ENCODE data around the gene LONRF3. TPM values are rescaled to one million over a fixed set of nuclear protein-coding genes. Genes with fewer than 3 reads are reported as not detected.

LONRF3 gene
- total RNA-seq = 1 to 10 TPM; 1.3 to 9.8 (median 7.6) TPM
- polyA plus RNA-seq = 1 to 10 TPM; 1.4 to 4.8 (median 1.8) TPM
- long read RNA-seq, donor 1 = 0 reads
- long read RNA-seq, donor 2 = 0 reads
- long read RNA-seq, donor 3 = 0 reads
- long read RNA-seq, donor 4 = 0 reads
- long read RNA-seq, donor 5, partial matches to known transcripts = 0 of 2 reads
- long read RNA-seq, donor 5, other reads (novel, unspliced or antisense) = 0 of 2 reads
- long read RNA-seq, donor 6 = 0 reads
- long read RNA-seq, donor 7 = 0 reads
- long read RNA-seq, donor 8 = 0 reads
- long read RNA-seq, donor 9 = 0 reads
- long read RNA-seq, donor 10 = 0 reads

GRCh38 chrX:118974088-118974907, at the start of gene LONRF3:
Gene LONRF3, plus strand, starts transcription at chrX:118974618. Its CDS starts 163 bp downstream, at chrX:118974781.
- no peaks in the 10 kb centered on the region for H3K36me3 ChIP-seq (replicated peaks in 1 of 2)
- TF ChIP-seq POLR2A (IDR thresholded peaks at IDR 0.05) = peak; percentile 86 to 90
- no peak for TF ChIP-seq CTCF (IDR thresholded peaks at IDR 0.05)
- H3K9me3 ChIP-seq (replicated peaks in 1 of 3) = no peaks in the 10 kb centered on the region
- peak; percentile 72 to 91 (median 81) for DNase-seq
- WGBS, 4 donors = 1 to 42% (median 32%) methylated on average over 30 to 45 of the region's 45 CpGs; no CpG with 5 or more reads in 1 of the 4 donors
- H3K4me1 ChIP-seq (replicated peaks in 1 of 2) = peaks cover 4 to 12% of the 10 kb centered on the region in 2 donors
- H3K4me3 ChIP-seq = peak within 1 kb of the TSS in 3 of 4 donors; percentile 18 to 38 (median 23)
- peak within 1 kb of the TSS in 4 of 5 donors; percentile 73 to 94 (median 87) for H3K27ac ChIP-seq
- peaks cover 5% of the 10 kb centered on the region for H3K27me3 ChIP-seq
- intact Hi-C loops (cut with DNase I) = no loop called here

DNA sequence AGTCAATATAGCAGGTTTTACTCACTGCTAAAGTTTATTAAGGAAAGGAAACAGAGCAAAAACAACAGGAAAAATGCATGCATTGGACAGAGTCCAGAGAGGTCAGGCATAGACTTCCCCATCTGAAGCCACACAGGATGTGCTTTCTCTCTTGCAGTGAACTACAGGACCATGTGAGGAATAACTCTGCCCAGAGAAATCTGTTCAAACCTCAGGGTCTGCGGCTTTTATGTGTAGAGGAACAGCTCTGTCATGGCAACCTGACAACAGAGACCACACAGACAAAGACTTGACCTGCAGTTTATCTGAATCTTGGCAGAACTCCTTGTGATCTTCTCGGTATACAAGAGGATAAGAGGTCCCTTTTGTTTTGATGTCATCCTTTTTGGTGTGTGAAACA, 46.3 kb upstream of the LONRF3 start:
- Histone ChIP-seq H3K27ac (no peak overlapping the region), H3K27me3 (peaks cover 4% of the 10 kb centered on the region), H3K36me3 (replicated peaks in 1 of 2) (no peaks in the 10 kb centered on the region), H3K4me1 (replicated peaks in 1 of 2) (no peaks in the 10 kb centered on the region), H3K4me3 (no peak overlapping the region), H3K9me3 (replicated peaks in 1 of 3) (no peaks in the 10 kb centered on the region)
- DNase-seq = peak in 2 of 7 donors; percentile 8 to 14
- TF ChIP-seq POLR2A (IDR thresholded peaks at IDR 0.05) = no peak
- TF ChIP-seq CTCF (IDR thresholded peaks at IDR 0.05) = no peak
- intact Hi-C loops (cut with DNase I) = no loop called here
- WGBS, 4 donors = 46 to 53% (median 52%) methylated on average over 2 of the region's 2 CpGs; no CpG with 5 or more reads in 1 of the 4 donors

GRCh38 chrX:118935352-118935751, 39.1 kb upstream of the LONRF3 start:
- no peak overlapping the region for H3K27ac ChIP-seq
- no peaks in the 10 kb centered on the region for H3K4me1 ChIP-seq (replicated peaks in 1 of 2)
- WGBS, 4 donors = 77 to 94% (median 84%) methylated on average over 1 of the region's 1 CpG
- DNase-seq = no peak
- H3K36me3 ChIP-seq (replicated peaks in 1 of 2) = no peaks in the 10 kb centered on the region
- H3K27me3 ChIP-seq = peaks cover 17% of the 10 kb centered on the region
- intact Hi-C loops (cut with DNase I) = no loop called here
- TF ChIP-seq POLR2A (IDR thresholded peaks at IDR 0.05) = no peak
- TF ChIP-seq CTCF (IDR thresholded peaks at IDR 0.05) = no peak
- H3K4me3 ChIP-seq = no peak overlapping the region
- no peaks in the 10 kb centered on the region for H3K9me3 ChIP-seq (replicated peaks in 1 of 3)

- TF ChIP-seq POLR2A (IDR thresholded peaks at IDR 0.05) (no peak), CTCF (IDR thresholded peaks at IDR 0.05) (no peak)
- Histone ChIP-seq H3K9me3 (replicated peaks in 1 of 3) (no peaks in the 10 kb centered on the region), H3K27me3 (peaks cover 13% of the 10 kb centered on the region), H3K4me3 (no peak overlapping the region), H3K4me1 (replicated peaks in 1 of 2) (no peaks in the 10 kb centered on the region), H3K36me3 (replicated peaks in 1 of 2) (no peaks in the 10 kb centered on the region), H3K27ac (no peak overlapping the region)
- no peak for DNase-seq
- 53 to 59% (median 56%) methylated on average over 2 of the region's 2 CpGs for WGBS, 4 donors
- intact Hi-C loops (cut with DNase I) = no loop called here
Measured at GRCh38 chrX:118941147-118941546, 33.3 kb upstream of the LONRF3 start.

All from adrenal gland (tissue), 19 donors.